ENCODE measurements around the gene REC8. TPM values are rescaled to one million over a fixed set of nuclear protein-coding genes. Genes with fewer than 3 reads are reported as not detected.

Gene REC8
- total and polyA plus RNA-seq, 2 of the 13 experiments (the other 11 are each of a cell fraction or from before 2014, with no cell fraction given), result 3.4 to 14.7 TPM

GRCh38 chr14:24146978-24147760, 24.7 kb upstream of the REC8 start, which contains the start of gene RNF31 (continued):
- peak; percentile 91; the same call in 1 of the 2 replicates for TF ChIP-seq MZF1 (CRISPR knock-in tag; IDR thresholded peaks at IDR 0.05; ENCODE audit: borderline replicate concordance)
- TF ChIP-seq, protein P1, sequence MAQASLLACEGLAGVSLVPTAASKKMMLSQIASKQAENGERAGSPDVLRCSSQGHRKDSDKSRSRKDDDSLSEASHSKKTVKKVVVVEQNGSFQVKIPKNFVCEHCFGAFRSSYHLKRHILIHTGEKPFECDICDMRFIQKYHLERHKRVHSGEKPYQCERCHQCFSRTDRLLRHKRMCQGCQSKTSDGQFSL (CRISPR knock-in tag; IDR thresholded peaks at IDR 0.05), result no peak
- no peak for TF ChIP-seq ZNF264 (CRISPR knock-in tag; IDR thresholded peaks at IDR 0.05)
- TF ChIP-seq SNAPC4 (CRISPR knock-in tag; IDR thresholded peaks at IDR 0.05), result no peak; the same call in 1 of the 2 replicates
- TF ChIP-seq PLRG1 (conservative IDR thresholded peaks at IDR 0.05), result no peak
- 0 out of 2 replicates have a peak, but pooled peaks have one; percentile 62 for TF ChIP-seq ZNF747 (CRISPR knock-in tag; IDR thresholded peaks at IDR 0.05; ENCODE audit: borderline replicate concordance)
- TF ChIP-seq ESRRA (CRISPR knock-in tag; IDR thresholded peaks at IDR 0.05; ENCODE audit: low read depth), result 0 out of 2 replicates have a peak, but pooled peaks have one; percentile 16
- TF ChIP-seq RARG (CRISPR knock-in tag; IDR thresholded peaks at IDR 0.05; ENCODE audit: low read depth), result peak; percentile 44; the same call in 1 of the 2 replicates
- TF ChIP-seq, protein P2, sequence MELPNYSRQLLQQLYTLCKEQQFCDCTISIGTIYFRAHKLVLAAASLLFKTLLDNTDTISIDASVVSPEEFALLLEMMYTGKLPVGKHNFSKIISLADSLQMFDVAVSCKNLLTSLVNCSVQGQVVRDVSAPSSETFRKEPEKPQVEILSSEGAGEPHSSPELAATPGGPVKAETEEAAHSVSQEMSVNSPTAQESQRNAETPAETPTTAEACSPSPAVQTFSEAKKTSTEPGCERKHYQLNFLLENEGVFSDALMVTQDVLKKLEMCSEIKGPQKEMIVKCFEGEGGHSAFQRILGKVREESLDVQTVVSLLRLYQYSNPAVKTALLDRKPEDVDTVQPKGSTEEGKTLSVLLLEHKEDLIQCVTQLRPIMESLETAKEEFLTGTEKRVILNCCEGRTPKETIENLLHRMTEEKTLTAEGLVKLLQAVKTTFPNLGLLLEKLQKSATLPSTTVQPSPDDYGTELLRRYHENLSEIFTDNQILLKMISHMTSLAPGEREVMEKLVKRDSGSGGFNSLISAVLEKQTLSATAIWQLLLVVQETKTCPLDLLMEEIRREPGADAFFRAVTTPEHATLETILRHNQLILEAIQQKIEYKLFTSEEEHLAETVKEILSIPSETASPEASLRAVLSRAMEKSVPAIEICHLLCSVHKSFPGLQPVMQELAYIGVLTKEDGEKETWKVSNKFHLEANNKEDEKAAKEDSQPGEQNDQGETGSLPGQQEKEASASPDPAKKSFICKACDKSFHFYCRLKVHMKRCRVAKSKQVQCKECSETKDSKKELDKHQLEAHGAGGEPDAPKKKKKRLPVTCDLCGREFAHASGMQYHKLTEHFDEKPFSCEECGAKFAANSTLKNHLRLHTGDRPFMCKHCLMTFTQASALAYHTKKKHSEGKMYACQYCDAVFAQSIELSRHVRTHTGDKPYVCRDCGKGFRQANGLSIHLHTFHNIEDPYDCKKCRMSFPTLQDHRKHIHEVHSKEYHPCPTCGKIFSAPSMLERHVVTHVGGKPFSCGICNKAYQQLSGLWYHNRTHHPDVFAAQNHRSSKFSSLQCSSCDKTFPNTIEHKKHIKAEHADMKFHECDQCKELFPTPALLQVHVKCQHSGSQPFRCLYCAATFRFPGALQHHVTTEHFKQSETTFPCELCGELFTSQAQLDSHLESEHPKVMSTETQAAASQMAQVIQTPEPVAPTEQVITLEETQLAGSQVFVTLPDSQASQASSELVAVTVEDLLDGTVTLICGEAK (IDR thresholded peaks at IDR 0.05), result no peak
- TF ChIP-seq, protein P2 (CRISPR knock-in tag; IDR thresholded peaks at IDR 0.05), result no peak
- TF ChIP-seq, protein P3, sequence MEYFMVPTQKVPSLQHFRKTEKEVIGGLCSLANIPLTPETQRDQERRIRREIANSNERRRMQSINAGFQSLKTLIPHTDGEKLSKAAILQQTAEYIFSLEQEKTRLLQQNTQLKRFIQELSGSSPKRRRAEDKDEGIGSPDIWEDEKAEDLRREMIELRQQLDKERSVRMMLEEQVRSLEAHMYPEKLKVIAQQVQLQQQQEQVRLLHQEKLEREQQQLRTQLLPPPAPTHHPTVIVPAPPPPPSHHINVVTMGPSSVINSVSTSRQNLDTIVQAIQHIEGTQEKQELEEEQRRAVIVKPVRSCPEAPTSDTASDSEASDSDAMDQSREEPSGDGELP (IDR thresholded peaks at IDR 0.05; ENCODE audit: borderline replicate concordance, low read depth), result no peak; the same call in 1 of the 2 replicates
- TF ChIP-seq ATF7-NPFF (CRISPR knock-in tag; IDR thresholded peaks at IDR 0.05; ENCODE audit: low read depth), result peak; percentile 11; the same call in 1 of the 2 replicates

All from HepG2 (cell line).